ENCODE measurements around the gene IGSF6.
"Not testable (repeated sequence)": the region's sequence is repeated elsewhere in the genome, so short reads cannot be mapped to it uniquely, and the experiment has no call there.

Gene IGSF6

GRCh38 chr16:21628121-21628726 is 24.2 kb downstream of the IGSF6 start:
- no peak for DNase-seq

- no peak for DNase-seq
These were observed 25.6 kb downstream of the IGSF6 start for GRCh38 chr16:21626659-21627277.

- no peak for DNase-seq
These were observed 27.4 kb downstream of the IGSF6 start for GRCh38 chr16:21625026-21625425.

DNA sequence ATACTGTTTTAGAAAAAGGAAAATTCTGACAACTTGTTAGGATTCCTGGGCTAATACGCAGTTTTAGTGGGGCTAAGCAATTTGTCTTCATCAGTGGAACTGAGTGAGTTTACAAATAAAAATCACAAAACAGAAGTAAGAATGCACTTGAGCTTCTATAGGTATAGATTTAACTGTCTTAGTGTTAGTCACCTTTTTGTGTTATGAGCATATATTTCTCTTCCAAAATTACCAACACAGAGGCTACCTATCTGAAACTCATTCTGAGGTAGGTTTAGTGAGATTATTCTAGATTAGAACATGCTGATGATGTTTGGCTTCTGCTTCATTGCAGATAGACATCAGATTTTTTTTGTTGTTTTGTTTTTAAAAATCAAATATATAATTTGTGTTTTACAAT is 29.9 kb downstream of the IGSF6 start:
- DNase-seq: no peak

DNA sequence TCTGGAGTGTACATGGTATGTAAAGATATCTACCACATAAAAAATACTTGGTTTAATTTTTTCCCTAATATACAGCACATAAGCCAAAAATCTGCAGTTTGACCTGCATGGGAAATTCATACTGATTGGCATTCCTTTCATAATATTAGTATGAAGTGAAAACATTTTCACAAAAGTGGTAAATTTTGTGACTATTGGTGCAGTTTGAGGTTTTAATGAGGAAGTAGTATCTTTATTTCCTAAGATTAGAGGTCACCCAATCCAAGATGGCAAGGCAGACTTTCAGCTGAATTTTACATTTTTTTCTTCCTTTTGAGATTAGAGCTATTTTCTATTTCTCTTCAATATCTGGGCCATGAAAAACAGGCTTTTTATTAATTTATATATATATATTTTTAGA is 31.8 kb downstream of the IGSF6 start:
- DNase-seq: no peak

- DNase-seq: no peak
These were observed 32.5 kb downstream of the IGSF6 start for GRCh38 chr16:21619765-21620425.

DNA sequence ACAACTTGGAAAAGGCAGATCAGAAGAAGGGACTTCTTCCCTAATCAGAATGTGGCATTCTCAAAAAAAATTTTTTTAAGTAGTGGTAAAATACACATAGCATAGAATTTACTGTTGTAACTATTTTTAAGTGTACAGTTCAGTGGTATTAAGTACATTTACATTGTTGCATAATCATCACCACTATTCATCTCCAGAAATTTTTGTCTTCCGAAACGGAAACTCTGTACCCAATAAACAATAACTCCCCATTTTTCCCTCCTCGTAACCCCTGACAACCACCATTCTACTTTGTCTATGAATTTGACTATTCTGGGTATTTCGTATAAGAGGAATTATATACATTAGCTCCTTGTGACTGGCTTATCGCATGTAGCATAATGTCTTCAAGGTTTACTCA is 34.1 kb downstream of the IGSF6 start:
- no peak for DNase-seq

- no peak for DNase-seq
These were observed 34.8 kb downstream of the IGSF6 start for GRCh38 chr16:21617607-21618006.

DNA sequence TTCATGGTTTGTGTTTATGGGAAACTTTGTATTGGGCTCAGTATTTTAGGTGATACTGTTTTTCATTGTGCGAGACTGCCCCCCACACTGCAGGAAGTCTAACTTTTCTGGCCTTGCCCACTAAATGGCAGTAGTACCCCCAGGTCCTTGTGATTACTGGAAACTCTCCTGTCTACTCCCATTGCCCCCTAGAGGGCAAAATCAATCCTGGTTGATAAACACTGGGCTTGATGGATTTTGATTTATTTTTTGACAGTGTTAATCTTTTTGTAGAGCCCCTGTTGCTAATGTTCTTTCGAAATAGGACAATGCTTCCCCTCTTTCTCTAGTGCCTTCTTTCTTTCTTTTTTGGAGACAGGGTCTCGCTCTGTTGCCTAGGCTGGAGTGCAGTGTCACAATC is 37.5 kb downstream of the IGSF6 start:
- no peak for DNase-seq

- no peak for DNase-seq
These were observed 38.6 kb downstream of the IGSF6 start for GRCh38 chr16:21613781-21614180.

DNA sequence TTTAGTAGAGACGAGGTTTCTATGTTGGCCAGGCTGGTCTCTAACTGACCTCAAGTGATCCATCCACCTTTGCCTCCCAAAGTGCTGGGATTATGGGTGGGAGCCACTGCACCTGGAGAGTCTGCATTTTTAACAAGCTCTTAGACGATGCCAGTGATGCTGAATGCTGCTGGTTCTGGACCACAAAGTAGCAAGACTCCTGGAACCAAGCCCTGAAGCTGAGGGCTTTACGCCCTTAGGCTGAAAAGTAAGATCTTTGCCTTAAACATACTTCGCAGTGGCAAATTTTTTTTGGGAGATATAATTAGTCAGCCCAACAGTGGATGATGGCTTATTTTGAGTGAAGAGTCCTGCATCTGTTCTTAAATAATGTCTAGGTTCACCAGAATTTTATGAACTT is 39.0 kb downstream of the IGSF6 start:
- DNase-seq: no peak

- no peak for DNase-seq
These were observed 40.6 kb downstream of the IGSF6 start for GRCh38 chr16:21611556-21612384.

DNA sequence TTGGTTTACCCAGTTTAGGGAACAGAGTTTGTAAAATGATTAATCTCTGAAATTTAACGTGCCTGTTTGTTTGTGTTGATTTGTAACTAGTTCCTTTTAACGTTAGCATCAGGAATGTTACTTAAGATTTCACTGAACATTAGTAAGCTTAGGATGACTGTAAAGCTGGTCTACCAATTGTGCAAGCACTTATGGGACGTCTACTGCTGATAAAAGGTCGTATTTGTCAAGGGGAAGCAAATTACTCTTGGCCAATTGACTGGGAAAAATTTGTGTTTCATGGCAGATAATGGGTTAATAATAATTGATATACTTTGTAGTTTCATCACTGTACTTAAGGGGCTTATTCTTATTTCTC is 41.2 kb downstream of the IGSF6 start:
- no peak for DNase-seq

- no peak for DNase-seq
These were observed 41.6 kb downstream of the IGSF6 start for GRCh38 chr16:21610766-21611165.

- no peak for DNase-seq
These were observed 42.3 kb downstream of the IGSF6 start for GRCh38 chr16:21610006-21610544.

GRCh38 chr16:21608639-21609328 is 43.6 kb downstream of the IGSF6 start:
- no peak for DNase-seq

- not testable (repeated sequence) for DNase-seq
These were observed 46.6 kb downstream of the IGSF6 start for GRCh38 chr16:21605848-21606247.

GRCh38 chr16:21603928-21604327 is 48.5 kb downstream of the IGSF6 start:
- DNase-seq: no peak

GRCh38 chr16:21602785-21603184 is 49.6 kb downstream of the IGSF6 start:
- DNase-seq: no peak

DNA sequence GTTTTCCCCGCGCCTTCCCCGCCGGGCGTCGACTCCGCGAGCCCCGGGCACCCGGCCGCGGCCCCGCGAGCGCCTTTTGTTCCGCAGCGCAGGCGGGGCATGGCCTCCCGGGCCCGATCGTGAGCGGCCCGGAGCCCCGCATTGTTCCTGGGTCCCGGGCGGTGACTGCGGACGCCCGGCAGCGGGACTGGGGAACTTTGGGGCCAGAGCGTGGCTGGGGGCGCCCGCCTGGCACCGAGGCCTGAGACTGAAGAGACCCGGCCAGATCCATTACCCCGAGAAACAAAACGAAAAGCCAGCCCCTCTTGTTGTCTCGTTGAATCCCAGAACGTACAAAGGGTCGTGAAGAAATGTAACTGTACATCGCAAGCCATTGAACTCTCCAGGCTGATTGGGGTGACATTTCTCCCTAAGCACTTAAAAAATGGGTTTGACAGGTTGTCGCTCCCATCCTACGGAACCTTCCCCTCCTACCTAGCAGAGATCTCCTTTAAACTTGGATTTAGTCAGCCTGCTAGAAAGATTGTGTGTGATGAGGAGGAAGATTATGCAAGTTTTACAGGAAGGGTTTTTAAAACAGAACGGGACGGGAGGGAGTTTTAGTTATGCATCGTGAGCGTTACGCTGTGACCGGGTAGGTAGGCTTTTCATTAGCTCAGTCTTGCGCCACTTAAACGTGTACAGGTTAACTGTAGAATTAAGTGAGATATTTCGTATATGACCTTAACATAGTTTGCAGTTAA is 52.2 kb downstream of the IGSF6 start:
- no peak for DNase-seq

GRCh38 chr16:21599122-21600030 is 53.0 kb downstream of the IGSF6 start, which contains the start of gene METTL9:
Gene METTL9, plus strand, starts transcription at chr16:21599577. Its CDS starts 157 bp downstream, at chr16:21599734.
- peak; percentile 92 for DNase-seq
